Tibial nerve (tissue), 4 donors: ENCODE data around the gene SRF. TPM values are rescaled to one million over a fixed set of nuclear protein-coding genes. Genes with fewer than 3 reads are reported as not detected.

Experiments used
- DNase-seq, 2 donors: peaks; one replicate each; pipeline ENCODE4 v3.0.0-alpha.2; 2019; ENCODE audit warnings: low spot score in 2 of 2
- H3K27ac ChIP-seq, 4 donors: fragments of 200-600 bp; sonication (generic) in 3 of 4; one replicate each; pipeline ENCODE4 v1.5.1; 2017 to 2019; ENCODE audit warnings: mild to moderate bottlenecking in 1 of 4
- H3K27me3 ChIP-seq, 2 donors: fragments of 200-600 bp; sonication (generic) in 1 of 2; one replicate each; pipeline versions ENCODE4 v1.5.1 to v1.6.0; 2017 to 2019
- H3K36me3 ChIP-seq, 3 donors: fragments of 200-600 bp; sonication (generic); one replicate each; pipeline ENCODE4 v1.5.1; 2018 to 2019
- H3K4me1 ChIP-seq, 4 donors: fragments of 200-600 bp; sonication (generic) in 3 of 4; one replicate each; pipeline ENCODE4 v1.5.1; 2017 to 2019
- H3K4me3 ChIP-seq, 4 donors: fragments of 200-600 bp; sonication (generic) in 3 of 4; one replicate each; pipeline ENCODE4 v1.5.1; 2017 to 2019; ENCODE audit warnings: mild to moderate bottlenecking in 1 of 4, moderate library complexity in 1 of 4
- H3K9me3 ChIP-seq, 4 donors: fragments of 200-600 bp; sonication (generic) in 3 of 4; one replicate each; pipeline ENCODE4 v1.5.1; 2017 to 2019
- EP300 ChIP-seq, 2 donors: sonication (generic); formaldehyde crosslinking; IDR thresholded peaks; one replicate each; pipeline ENCODE4 v1.6.1; 2017; ENCODE audit warnings: antibody characterized with exemption in 2 of 2, mild to moderate bottlenecking in 1 of 2
- POLR2A ChIP-seq, 2 donors: fragments of 450-650 bp; IDR thresholded peaks; one replicate each; pipeline ENCODE4 v1.6.1; 2017; ENCODE audit warnings: antibody characterized with exemption in 2 of 2, mild to moderate bottlenecking in 2 of 2, moderate library complexity in 2 of 2
- WGBS, 2 donors: methylation state at CpG; one replicate each; pipeline ENCODE4 v1.1.5; 2018; 5-methylcytosine and 5-hydroxymethylcytosine counted together
- total RNA-seq, 4 donors: library from RNA; depleted of rRNA; stranded (reverse); fragments of >200 nt; gene quantifications; one replicate each; pipeline ENCODE4 v1.1.0, GENCODE V29; 2016
- TF ChIP-seq, protein P1 (sequence below), 5 experiments: fragments of 200-600 bp in 3 of 5; fragments of 450-650 bp in 2 of 5; sonication (generic) in 3 of 5; IDR thresholded peaks; one replicate each; pipeline ENCODE4 v1.5.1; 2016 to 2019; ENCODE audit warnings: antibody characterized with exemption in 5 of 5, mild to moderate bottlenecking in 3 of 5, moderate library complexity in 2 of 5

Gene SRF
- total RNA-seq, 4 donors from 2014 or later, result 28.4 to 49.8 (median 35.3) TPM

DNA sequence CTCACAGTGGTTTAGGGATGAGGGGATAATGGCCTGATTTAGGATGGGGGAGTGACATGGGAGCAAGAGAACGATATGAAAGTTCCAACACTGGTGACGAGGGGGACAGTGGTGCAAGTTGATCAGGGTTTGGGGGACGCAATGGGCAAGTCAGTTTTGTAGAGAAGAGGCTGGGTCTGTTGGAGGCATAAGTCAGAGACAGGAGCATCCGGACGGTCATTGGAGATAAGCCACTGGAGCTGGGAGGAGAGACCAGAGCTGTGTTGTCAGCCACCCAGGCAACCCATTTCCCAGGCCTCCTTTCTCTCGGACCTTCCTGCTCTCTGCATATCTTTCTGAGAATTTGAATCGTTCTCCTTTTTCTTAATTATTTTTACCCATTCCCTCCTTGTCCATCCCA, 48.7 kb downstream of the SRF start:
- Histone ChIP-seq H3K4me3 (no peak overlapping the region), H3K27me3 (no peaks in the 10 kb centered on the region), H3K27ac (no peak overlapping the region), H3K36me3 (peaks cover 0 to 100% (median 10%) of the 10 kb centered on the region in 3 donors), H3K9me3 (no peaks in the 10 kb centered on the region), H3K4me1 (peaks cover 0 to 8% (median 2%) of the 10 kb centered on the region in 4 donors)
- WGBS, 2 donors, result 83 to 88% methylated on average over 7 of the region's 7 CpGs
- no peak for DNase-seq
- no peak for TF ChIP-seq POLR2A (IDR thresholded peaks at IDR 0.05)
- no peak for TF ChIP-seq EP300 (IDR thresholded peaks at IDR 0.05)
- TF ChIP-seq, protein P1, sequence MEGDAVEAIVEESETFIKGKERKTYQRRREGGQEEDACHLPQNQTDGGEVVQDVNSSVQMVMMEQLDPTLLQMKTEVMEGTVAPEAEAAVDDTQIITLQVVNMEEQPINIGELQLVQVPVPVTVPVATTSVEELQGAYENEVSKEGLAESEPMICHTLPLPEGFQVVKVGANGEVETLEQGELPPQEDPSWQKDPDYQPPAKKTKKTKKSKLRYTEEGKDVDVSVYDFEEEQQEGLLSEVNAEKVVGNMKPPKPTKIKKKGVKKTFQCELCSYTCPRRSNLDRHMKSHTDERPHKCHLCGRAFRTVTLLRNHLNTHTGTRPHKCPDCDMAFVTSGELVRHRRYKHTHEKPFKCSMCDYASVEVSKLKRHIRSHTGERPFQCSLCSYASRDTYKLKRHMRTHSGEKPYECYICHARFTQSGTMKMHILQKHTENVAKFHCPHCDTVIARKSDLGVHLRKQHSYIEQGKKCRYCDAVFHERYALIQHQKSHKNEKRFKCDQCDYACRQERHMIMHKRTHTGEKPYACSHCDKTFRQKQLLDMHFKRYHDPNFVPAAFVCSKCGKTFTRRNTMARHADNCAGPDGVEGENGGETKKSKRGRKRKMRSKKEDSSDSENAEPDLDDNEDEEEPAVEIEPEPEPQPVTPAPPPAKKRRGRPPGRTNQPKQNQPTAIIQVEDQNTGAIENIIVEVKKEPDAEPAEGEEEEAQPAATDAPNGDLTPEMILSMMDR (IDR thresholded peaks at IDR 0.05), result no peak

DNA sequence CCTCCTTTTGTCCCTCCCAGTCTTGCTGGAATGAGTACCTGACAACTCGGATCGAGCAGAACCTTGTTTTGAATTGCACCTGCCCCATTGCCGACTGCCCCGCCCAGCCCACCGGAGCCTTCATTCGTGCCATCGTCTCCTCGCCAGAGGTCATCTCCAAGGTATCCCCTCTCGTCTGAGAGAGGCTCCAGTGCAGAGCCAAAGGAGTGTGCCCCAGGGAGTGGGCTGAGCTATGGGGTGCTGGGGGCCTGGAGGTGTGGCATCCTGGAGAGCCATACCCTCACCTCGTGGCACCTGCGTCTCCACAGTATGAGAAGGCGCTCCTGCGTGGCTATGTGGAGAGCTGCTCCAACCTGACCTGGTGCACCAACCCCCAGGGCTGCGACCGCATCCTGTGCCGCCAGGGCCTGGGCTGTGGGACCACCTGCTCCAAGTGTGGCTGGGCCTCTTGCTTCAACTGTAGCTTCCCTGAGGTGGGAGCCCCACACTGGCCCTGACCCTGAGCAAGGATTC, 49.4 kb downstream of the SRF start:
- Histone ChIP-seq H3K9me3 (no peaks in the 10 kb centered on the region), H3K27me3 (no peaks in the 10 kb centered on the region), H3K27ac (no peak overlapping the region), H3K36me3 (peaks cover 0 to 100% (median 9%) of the 10 kb centered on the region in 3 donors), H3K4me3 (no peak overlapping the region), H3K4me1 (peaks cover 0 to 8% (median 2%) of the 10 kb centered on the region in 4 donors)
- TF ChIP-seq EP300 (IDR thresholded peaks at IDR 0.05) (no peak), POLR2A (IDR thresholded peaks at IDR 0.05) (no peak)
- TF ChIP-seq, protein P1 (IDR thresholded peaks at IDR 0.05), result no peak
- no peak for DNase-seq
- 88 to 91% methylated on average over 16 of the region's 16 CpGs for WGBS, 2 donors

DNA sequence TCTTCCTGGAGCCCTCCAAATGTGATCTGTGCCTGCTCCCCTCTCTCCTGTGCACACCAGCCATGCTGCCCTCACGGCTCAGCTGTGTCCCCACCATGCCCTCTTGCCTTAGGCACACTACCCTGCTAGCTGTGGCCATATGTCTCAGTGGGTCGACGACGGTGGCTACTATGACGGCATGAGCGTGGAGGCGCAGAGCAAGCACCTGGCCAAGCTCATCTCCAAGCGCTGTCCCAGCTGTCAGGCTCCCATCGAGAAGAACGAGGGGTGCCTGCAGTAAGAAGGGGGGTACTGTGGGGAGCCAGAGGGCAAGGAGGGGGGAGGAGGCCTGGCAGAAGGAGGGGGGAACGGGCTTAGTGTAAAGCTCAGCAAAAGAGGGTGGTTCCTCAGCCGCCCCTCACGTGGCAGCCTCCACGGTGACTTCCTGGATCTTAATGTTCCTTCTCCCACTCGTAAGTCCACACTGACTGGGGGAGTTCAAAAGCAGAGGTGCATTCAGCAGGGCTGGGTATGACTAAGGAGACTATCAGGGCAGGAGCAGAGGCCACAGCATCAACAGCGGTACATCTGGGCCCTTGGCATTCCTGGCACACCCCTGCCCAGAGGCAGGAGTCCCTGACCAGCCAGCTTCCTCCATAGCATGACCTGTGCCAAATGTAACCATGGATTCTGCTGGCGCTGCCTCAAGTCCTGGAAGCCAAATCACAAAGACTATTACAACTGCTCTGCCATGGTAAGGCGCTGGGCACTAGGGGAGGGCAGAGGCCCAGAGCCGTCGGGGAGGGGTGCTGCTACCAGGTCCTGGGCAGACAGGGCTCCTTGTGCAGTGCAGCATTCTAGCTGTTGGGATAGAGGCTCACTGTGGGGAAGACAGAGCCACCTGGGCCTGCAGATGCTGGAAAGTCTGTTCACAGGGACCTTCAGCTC, 50.2 kb downstream of the SRF start:
- no peak for DNase-seq
- H3K4me1 ChIP-seq, result peaks cover 0 to 8% (median 2%) of the 10 kb centered on the region in 4 donors
- 81 to 87% methylated on average over 16 to 19 of the region's 20 CpGs for WGBS, 2 donors
- peaks cover 0 to 99% (median under 1%) of the 10 kb centered on the region in 3 donors for H3K36me3 ChIP-seq
- no peak overlapping the region for H3K27ac ChIP-seq
- no peak for TF ChIP-seq EP300 (IDR thresholded peaks at IDR 0.05)
- TF ChIP-seq, protein P1 (IDR thresholded peaks at IDR 0.05), result no peak
- no peak for TF ChIP-seq POLR2A (IDR thresholded peaks at IDR 0.05)
- H3K9me3 ChIP-seq, result no peaks in the 10 kb centered on the region
- no peak overlapping the region for H3K4me3 ChIP-seq
- no peaks in the 10 kb centered on the region for H3K27me3 ChIP-seq

DNA sequence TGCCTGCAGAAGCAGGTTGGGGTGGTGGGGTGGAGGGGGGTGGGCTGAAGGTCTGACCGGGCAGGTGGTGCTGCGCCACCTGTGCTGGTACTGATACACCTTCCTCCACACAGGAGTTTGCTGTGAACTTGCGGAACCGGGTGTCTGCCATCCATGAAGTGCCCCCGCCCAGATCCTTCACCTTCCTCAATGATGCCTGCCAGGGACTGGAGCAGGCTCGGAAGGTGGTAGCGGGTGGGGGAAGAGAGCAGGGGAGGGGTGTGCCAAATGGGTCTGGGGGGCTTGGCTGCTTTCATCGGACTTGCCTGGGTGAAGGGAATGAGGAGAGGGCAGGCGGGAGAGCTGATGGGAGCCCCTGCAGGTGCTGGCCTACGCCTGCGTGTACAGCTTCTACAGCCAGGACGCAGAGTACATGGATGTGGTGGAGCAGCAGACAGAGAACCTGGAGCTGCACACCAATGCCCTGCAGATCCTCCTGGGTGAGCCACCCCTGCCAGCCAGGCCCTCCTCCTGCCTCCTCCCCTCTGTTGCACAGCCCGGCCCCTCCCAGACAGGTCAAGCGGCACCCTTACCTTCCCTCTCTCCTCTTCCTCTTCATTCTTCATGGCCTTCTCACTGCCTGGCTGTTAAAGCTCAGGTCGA, 51.5 kb downstream of the SRF start:
- WGBS, 2 donors, result 82 to 86% methylated on average over 15 of the region's 15 CpGs
- DNase-seq, result no peak
- H3K4me3 ChIP-seq, result no peak overlapping the region
- no peak overlapping the region for H3K27ac ChIP-seq
- TF ChIP-seq POLR2A (IDR thresholded peaks at IDR 0.05) (no peak), EP300 (IDR thresholded peaks at IDR 0.05) (no peak)
- TF ChIP-seq, protein P1 (IDR thresholded peaks at IDR 0.05), result no peak
- H3K9me3 ChIP-seq, result no peaks in the 10 kb centered on the region
- no peaks in the 10 kb centered on the region for H3K27me3 ChIP-seq
- peaks cover 0 to 87% (median 0%) of the 10 kb centered on the region in 3 donors for H3K36me3 ChIP-seq
- peaks cover 0 to 8% (median 2%) of the 10 kb centered on the region in 4 donors for H3K4me1 ChIP-seq
